Stimulated activated CD8-positive, alpha-beta memory T cell treated with anti-CD3 and anti-CD28 coated beads, Interleukin-7, amount 100 ng/mL, for 24 hours (primary cell): ENCODE results near the gene CSNK1A1L.

Source experiments
- DNase-seq: peaks from one replicate; pipeline ENCODE4 v3.0.0-alpha.2; 2020; ENCODE audit warnings: low read depth

The CSNK1A1L gene

DNA sequence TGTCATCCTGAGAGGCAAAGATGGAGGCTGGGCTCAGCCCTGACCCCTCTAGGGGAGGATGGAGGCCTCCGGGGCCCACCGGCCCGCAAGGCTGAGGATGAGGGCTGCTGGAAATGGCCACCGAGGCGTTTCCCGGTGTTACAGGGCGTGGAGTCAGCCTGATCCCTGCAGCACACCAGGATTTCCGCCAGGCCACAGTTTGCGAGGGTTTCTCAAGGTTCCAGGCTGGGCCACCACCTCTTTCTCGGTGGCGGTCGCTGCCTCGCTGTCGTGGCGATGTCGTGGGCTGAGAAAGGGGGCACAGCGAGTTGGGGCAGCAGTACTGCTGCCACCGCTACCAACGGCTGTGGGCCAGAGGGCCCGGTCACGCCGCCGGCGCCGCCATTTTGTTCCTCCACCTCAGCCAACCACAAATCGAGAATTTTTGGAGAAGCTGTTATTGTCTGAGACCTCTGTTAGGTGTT, at the start of gene CSNK1A1L:
Gene CSNK1A1L (minus strand): TSS at position 414 of the 464 bp plus-strand sequence. CDS start 408 bp downstream, at position 6.
- no peak for DNase-seq

DNA sequence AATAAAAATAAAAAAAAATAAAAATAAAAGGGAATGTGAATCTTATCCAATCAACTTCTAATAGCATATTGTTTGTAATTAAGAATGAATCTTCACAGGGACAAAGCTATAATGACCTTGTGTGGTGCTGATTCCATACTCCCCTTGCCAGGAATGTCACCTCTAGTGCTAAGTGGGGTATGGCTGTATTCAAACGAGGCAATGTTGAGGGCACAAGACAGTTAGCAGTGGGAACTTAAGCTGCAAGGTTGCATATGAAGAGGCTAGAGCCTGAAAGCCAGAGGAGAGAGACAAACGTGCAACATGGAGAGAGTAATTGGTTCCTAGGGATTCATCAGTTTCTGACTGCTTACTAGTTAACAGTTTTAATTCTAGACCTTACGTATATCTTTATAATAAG, 43.9 kb upstream of the CSNK1A1L start:
- no peak for DNase-seq

GRCh38 chr13:37148501-37148900, 43.0 kb upstream of the CSNK1A1L start:
- no peak for DNase-seq

GRCh38 chr13:37144661-37145060, 39.2 kb upstream of the CSNK1A1L start:
- DNase-seq, result no peak

GRCh38 chr13:37143911-37144310, 38.4 kb upstream of the CSNK1A1L start:
- DNase-seq, result no peak

GRCh38 chr13:37142877-37143276, 37.4 kb upstream of the CSNK1A1L start:
- DNase-seq, result no peak

GRCh38 chr13:37141011-37141410, 35.5 kb upstream of the CSNK1A1L start:
- DNase-seq, result no peak

GRCh38 chr13:37139356-37139755, 33.9 kb upstream of the CSNK1A1L start:
- DNase-seq, result no peak

GRCh38 chr13:37138926-37139325, 33.5 kb upstream of the CSNK1A1L start:
- no peak for DNase-seq

- DNase-seq, result no peak
Observed at GRCh38 chr13:37138169-37138568, 32.7 kb upstream of the CSNK1A1L start.

- DNase-seq, result no peak
Observed at GRCh38 chr13:37136633-37137032, 31.2 kb upstream of the CSNK1A1L start.

- no peak for DNase-seq
Observed at GRCh38 chr13:37136187-37136586, 30.7 kb upstream of the CSNK1A1L start.

GRCh38 chr13:37134411-37135041, 29.1 kb upstream of the CSNK1A1L start:
- DNase-seq, result no peak

- DNase-seq, result no peak
Observed at GRCh38 chr13:37132211-37132610, 26.7 kb upstream of the CSNK1A1L start.

DNA sequence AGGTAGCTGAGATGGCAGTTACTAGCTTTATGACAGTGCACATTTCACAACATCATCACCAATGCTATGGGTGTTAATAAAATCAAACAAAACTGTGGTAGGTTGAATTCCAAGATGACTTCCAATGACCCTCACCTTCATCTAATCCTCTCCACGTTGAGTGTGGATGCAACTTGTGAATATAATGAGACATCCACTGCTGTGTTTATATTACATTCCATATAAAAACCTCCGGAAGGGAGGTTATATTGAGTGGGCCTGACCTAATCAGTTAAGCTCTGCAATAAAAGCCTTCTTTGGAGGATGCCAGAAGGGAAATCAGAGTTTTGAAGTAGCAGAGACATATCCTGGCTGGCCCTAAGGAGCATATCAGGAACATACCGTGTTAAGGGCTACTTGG, 25.6 kb upstream of the CSNK1A1L start:
- DNase-seq, result no peak

DNA sequence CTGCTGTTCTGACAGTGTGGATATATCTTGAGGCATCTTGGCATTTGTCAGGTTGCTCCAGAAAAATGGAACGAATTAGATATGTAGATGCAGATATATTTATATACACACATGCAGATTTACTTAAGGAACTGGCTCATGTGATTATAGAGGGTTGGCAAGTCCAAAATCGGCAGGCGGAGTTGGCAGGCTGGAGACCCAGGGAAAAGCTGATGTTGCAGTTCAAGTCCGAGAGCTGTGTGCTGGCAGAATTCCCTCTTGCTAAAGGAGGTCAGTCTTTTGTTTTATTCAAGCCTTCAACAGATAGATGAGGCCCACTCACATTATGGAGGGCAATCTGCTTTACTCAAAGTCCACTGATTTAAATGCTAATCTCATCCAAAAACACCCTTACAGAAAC, 24.4 kb upstream of the CSNK1A1L start:
- DNase-seq, result no peak

- no peak for DNase-seq
Observed at GRCh38 chr13:37127691-37128241, 22.3 kb upstream of the CSNK1A1L start.

GRCh38 chr13:37123337-37123736, 17.9 kb upstream of the CSNK1A1L start:
- no peak for DNase-seq

DNA sequence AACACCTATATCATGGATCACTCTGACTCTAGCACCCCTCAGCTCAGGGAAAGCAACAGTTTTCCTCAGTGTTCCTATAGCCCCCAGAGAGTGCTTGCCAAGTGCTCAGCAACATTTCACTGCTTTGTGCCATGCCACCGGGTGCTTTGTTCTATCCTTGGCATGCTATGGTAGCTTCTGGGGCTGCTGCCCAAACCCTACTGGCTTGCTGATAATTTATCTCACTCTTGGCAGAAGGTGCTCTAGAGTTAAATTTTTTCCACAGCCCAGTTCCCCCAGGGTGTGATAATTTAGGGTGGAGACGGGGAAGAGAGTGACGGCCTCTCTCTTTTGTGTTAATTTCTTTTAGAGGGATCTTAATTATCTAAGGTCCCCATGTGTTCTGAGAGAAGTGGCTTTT, 12.6 kb upstream of the CSNK1A1L start:
- DNase-seq, result no peak

DNA sequence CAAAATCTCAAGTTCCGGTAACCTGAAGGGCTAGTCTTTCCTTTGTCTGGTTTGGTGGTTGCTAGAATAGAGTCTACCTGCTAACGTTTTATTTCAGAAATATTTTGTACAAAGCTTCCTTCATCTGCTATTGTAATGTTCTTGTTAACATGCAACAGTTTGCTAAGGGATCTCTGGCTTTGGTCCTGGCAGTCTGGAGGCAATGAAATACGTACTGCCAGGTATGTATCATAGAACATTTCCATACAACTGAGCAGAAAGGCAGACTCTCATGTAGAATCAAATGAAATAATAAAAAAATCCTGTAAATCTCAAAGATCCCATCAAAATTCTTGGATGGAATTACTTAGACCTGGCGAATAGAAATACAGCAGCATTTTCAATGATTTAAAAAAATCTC, 8.8 kb upstream of the CSNK1A1L start:
- no peak for DNase-seq

DNA sequence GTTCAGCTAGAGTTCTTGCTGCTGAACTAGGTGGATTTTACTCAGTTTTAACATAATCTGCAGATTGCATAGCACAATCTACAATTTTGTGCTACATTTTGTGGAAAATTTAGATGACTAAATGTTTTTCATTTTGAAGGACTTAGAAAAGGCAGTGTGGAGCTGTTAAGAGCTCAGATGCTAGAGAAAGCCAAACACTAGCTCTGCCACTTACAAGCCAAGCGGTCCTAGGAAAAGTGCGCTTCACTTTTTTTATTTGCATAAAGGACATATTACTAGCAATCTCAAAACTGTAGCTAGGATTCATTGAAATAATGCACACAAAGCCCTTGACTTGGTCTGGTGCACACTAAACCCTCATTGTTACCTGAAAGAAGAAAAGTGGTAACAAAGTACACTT, 8.1 kb upstream of the CSNK1A1L start:
- DNase-seq, result no peak

DNA sequence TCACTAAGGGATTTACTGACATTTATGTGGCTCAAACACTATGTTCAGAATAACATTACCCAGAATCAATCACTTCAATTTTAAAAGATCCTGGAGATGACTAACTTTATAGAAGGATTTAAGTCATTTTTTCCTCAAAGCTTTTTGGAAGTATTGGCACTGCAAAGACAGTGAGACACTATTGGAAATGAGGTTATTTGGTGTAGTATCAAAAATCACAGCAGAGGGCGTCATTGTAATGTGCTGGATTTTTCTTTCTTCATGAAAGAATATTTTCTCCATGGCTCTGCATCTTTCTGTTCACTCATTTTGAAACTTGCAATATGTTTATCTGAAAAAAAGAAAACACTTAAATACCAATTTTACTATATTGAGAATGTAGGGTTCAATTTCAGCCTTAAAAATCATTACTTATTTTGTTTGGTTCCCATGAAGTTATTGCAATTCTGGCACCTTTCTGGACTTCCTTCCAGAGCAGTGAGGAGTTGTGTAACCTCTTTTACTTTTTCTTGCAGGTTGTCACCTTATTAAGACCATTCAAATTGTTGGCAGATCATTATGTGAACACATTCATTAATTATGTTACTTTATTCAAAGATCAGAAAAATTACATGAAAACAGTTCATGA, 3.7 kb upstream of the CSNK1A1L start:
- DNase-seq, result no peak

DNA sequence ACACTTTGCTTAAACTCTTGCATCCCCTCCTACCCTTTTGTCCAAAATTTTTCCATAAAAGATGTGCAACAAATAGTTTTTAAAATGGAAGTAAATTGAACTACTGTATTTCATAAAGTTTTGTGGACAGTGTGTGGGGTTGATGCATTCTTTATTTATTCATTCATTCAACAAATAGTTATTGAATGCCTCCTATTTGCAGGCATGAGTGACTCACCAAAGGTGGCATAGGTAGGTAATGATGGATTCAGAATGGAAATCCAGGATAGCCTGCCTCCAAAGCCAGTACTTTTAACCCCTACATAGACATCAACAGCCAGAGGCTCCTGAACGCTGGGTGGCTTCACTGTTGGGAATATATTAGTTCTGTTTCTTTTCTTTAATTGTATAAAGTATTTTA, 2.4 kb upstream of the CSNK1A1L start:
- no peak for DNase-seq

- DNase-seq, result no peak
Observed at GRCh38 chr13:37107456-37107855, 2.0 kb upstream of the CSNK1A1L start.
